Ishikawa (cell line): Measurements from ENCODE around the gene REV3L.

ENCODE experiments used
- CEBPB ChIP-seq: IDR thresholded peaks from 2 replicates; pipeline ENCODE4 v1.6.1; 2012
- EGR1 ChIP-seq: IDR thresholded peaks from 2 replicates; pipeline ENCODE4 v1.6.1; 2012
- EP300 ChIP-seq: IDR thresholded peaks from 2 replicates; pipeline ENCODE4 v1.6.1; 2012; ENCODE audit warnings: borderline replicate concordance
- FOXM1 ChIP-seq: IDR thresholded peaks from 2 replicates; pipeline ENCODE4 v1.6.1; 2012; ENCODE audit warnings: low read depth, borderline replicate concordance
- MAX ChIP-seq: IDR thresholded peaks from 2 replicates; pipeline ENCODE4 v1.6.1; 2012
- RAD21 ChIP-seq: IDR thresholded peaks from 2 replicates; pipeline ENCODE4 v1.6.1; 2012; ENCODE audit warnings: low read depth
- REST ChIP-seq: IDR thresholded peaks from 2 replicates; pipeline ENCODE4 v1.6.1; 2012; ENCODE audit warnings: low read depth, mild to moderate bottlenecking
- TAF1 ChIP-seq: IDR thresholded peaks from 2 replicates; pipeline ENCODE4 v1.6.1; 2012; ENCODE audit warnings: low read depth, mild to moderate bottlenecking
- TCF12 ChIP-seq: IDR thresholded peaks from 2 replicates; pipeline ENCODE4 v1.6.1; 2012; ENCODE audit warnings: low read depth
- TEAD4 ChIP-seq: IDR thresholded peaks from 2 replicates; pipeline ENCODE4 v1.6.1; 2012
- USF1 ChIP-seq: IDR thresholded peaks from 2 replicates; pipeline ENCODE4 v1.6.1; 2012
- YY1 ChIP-seq: IDR thresholded peaks from 2 replicates; pipeline ENCODE4 v1.6.1; 2012; ENCODE audit warnings: low read depth
- ZBTB7A ChIP-seq: IDR thresholded peaks from 2 replicates; pipeline ENCODE4 v1.6.1; 2012; ENCODE audit warnings: low read depth

GRCh38 chr6:111471533-111471932, 11.5 kb downstream of the REV3L start:
- TF ChIP-seq REST (no peak), MAX (no peak), TEAD4 (no peak), FOXM1 (no peak), RAD21 (no peak), ZBTB7A (no peak), EP300 (no peak), EGR1 (no peak), YY1 (no peak), CEBPB (no peak), TAF1 (no peak), TCF12 (no peak), USF1 (no peak)
